Measurements from ENCODE around the gene TMPRSS12.

DNA sequence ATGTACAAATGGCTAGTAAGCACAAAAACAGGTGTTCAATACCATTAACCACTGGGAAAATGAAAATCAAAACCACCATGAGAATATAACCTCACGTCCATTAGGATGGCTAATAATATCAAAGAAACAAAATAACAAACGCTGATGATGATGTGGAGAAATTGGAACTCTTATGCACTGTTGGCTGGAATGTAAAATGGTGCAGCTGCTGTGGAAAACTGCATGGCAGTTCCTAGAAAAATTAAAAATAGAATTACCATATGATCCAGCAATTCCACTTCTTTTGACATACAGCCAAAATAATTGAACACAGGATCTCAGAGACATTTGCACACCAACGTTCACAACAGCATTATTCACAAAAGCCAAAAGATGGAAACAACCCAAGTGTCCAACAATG is 51.5 kb downstream of the TMPRSS12 start:
- TF ChIP-seq CTCF (conservative IDR thresholded peaks at IDR 0.05; ENCODE audit: low read length): no peak
- no peak for TF ChIP-seq EZH2phosphoT487 (IDR thresholded peaks at IDR 0.05; ENCODE audit: borderline replicate concordance, low read depth, low read length)

Data from OCI-LY7 (cell line).